Colon (tissue), 2 donors: ENCODE measurements around the gene ANKRD13B.

Experiments used
- FAIRE-seq: peaks from 2 replicates; lab custom pipeline; 2012; peaks lifted over from hg19 to GRCh38; lab: Jason Lieb, UNC
- donor health status: control.
- donor health status: control.

The ANKRD13B gene

GRCh38 chr17:29595943-29596774, 3.2 kb downstream of the ANKRD13B start:
- no peak for FAIRE-seq

DNA sequence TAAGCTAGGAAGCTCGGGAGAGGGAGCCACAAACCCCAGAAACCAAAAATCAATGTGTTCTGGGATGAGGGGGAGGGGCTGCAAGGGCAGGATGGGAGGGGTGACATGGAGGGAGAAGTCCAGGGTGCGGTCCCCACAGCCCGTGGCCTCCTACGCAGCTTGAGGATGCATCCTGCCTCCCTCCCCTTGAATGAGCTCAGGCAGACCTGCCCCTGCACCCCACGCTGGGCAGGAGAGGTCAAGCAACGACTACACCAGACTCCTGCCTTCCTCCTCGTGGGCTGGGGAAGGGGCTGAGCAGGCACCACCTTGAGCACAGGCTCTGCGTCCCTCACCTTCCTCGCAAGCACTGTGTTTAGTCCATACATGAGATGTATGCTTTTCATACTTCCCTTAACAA, 3.9 kb downstream of the ANKRD13B start:
- FAIRE-seq: no peak

- FAIRE-seq: no peak
These were observed 4.6 kb downstream of the ANKRD13B start for GRCh38 chr17:29597361-29598172.

- FAIRE-seq: no peak
These were observed 10.3 kb downstream of the ANKRD13B start for GRCh38 chr17:29603109-29603674.

GRCh38 chr17:29607557-29608195, 14.7 kb downstream of the ANKRD13B start:
- FAIRE-seq: no peak

GRCh38 chr17:29608986-29609385, 16.1 kb downstream of the ANKRD13B start:
- no peak for FAIRE-seq

GRCh38 chr17:29610395-29610794, 17.5 kb downstream of the ANKRD13B start:
- no peak for FAIRE-seq

DNA sequence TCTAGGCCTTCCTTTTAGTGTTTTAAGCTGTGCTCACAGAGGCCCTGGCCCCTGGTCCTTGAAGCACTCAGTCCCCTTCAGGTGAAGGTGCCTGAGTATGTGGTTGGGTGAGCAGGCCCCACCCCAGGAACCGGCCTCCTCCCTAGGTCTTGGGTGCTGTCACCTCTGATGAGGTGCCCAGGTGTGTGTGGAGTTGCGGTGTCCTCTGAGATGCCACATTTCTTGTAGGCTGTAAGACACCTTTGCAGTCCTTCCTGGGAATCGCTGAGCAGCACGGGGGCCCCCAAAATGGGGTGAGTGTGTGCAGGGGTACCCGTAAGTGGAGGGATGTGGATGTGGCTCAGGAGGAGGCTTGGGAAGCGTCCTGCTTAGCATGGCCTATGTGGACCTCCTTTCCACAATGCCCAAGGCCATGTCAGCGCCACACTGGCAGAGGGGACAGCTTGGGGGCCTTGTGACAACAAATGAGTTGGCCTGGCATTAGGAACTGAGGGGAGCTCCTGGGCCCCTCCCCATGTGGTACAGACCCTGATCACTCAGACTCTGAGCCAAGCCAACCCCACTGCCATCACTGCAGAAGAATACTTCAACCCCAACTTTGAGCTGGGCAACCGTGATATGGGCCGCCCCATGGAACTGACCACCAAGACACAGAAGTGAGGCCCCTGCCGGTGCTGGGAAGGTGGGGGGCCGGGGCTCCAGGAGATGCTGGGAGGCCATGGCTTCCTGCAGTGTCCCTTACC, 18.6 kb downstream of the ANKRD13B start:
- FAIRE-seq: no peak

GRCh38 chr17:29612094-29612403, 19.1 kb downstream of the ANKRD13B start:
- no peak for FAIRE-seq

DNA sequence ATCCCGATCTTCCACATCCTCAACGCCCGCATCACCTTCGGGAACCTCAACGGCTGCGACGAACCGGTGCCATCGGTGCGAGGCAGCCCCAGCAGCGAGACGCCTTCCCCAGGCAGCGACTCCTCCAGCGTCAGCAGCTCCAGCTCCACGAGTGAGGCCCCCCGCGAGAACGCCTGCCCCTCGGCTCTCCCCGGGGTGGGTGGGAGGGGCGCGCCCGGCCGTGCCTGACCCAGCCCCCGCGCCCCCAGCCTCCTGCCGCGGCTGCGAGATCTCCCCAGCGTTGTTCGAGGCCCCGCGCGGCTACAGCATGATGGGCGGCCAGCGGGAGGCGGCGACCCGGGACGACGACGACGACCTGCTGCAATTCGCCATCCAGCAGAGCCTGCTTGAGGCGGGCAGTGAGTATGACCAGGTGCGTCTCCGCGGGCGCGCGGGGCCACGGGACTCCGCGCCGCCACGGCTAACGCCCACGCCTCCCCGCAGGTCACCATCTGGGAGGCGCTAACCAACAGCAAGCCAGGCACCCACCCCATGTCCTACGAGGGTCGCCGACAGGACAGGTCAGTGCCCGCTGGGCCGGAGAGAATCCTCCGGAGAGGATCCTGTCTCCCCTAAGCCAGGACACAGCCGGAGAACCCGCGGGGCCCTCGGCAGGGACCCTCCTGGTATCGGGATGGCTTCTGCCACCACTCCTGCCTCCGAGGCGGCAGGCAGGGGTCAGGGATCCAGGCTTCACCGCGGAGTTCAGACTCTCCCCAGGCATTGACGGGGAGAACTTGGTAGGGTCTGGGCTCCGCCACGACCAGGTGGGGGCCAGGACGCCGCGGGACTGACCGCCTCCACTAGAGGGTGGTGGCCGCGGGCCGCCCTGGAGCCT, 19.7 kb downstream of the ANKRD13B start:
- no peak for FAIRE-seq

DNA sequence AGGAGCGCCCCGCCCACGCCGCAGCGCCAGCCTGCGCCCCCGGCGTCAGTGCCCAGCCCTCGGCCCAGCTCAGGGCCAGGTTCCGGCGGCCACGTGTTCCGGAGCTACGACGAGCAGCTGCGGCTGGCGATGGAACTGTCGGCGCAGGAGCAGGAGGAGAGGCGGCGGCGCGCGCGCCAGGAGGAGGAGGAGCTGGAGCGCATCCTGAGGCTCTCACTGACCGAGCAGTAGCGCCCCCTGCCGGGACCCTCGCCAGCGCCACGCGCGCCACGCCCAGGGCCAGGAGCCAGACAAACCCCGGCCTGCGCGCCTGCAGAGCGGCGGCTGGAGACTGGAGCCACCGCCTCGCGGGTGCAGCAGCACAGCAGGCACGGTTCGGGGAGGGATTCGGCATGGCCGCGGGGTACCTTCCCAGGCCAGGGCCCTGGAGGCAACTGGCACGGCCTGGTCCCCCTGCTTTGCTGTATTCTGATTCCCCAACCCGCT, 20.5 kb downstream of the ANKRD13B start:
- FAIRE-seq: no peak

- FAIRE-seq: no peak
These were observed 20.9 kb downstream of the ANKRD13B start for GRCh38 chr17:29613856-29614255.

DNA sequence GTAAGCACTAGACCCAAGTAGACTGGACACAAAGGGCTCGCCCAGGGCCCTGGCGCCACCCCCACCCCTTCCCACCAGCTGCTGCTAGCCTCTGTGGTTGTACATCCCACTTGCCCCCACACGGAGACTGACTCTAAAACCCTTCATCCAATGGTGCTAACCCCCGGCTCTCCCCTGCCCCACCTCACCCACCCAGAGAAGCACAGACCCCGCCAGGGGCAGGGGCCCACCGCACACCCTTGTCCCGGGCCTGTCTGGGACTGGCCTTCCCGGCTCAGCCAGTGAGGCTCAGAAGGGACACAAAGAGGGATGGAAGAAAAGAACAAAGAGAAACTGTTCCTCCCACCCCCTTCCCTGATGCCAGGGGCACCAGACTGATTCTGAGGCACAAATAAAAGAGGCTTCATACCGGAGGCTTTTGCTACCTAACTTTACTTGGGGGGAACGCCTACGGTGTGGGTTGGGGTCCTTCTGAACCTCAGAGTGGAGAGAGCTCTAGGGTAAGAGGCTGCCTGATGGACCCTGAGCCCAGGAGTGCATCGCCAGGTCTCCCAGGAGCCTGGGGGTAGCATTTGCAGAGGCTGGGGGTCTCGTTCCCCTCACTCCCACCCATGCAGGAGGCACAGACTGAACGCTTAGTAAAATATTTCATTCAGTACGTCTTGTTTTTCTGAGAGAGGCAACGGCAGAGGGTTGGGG, 21.6 kb downstream of the ANKRD13B start:
- no peak for FAIRE-seq

DNA sequence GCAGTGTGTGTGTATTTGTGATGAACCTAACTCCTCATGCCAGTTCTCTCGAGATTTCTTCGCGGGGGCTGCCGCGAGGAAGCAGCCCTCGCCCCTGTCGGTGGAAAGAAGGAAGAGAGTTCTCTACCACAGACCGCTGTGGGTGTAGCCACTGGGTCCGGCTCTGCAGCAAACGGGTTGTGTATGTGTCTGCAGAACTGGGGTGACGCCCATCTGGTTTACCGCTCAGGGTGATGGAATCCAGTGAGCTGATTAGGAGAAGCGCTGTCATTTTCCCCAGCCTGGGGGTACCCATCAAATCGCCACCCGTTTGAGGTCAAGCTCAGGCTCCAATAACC, 22.1 kb downstream of the ANKRD13B start:
- FAIRE-seq: no peak

- no peak for FAIRE-seq
These were observed 22.8 kb downstream of the ANKRD13B start for GRCh38 chr17:29615492-29616299.

GRCh38 chr17:29616300-29617048, 23.5 kb downstream of the ANKRD13B start:
- FAIRE-seq: no peak

- FAIRE-seq: no peak
These were observed 24.2 kb downstream of the ANKRD13B start for GRCh38 chr17:29617125-29617480.

GRCh38 chr17:29617481-29618271, 24.7 kb downstream of the ANKRD13B start:
- FAIRE-seq: no peak
